ENCODE results near the gene PDE6A. TPM values are rescaled to one million over a fixed set of nuclear protein-coding genes. Genes with fewer than 3 reads are reported as not detected.

PDE6A gene
- total and polyA plus RNA-seq, 2 of the 8 experiments (the other 6 are each of a cell fraction or from before 2014, with no cell fraction given): not detected

GRCh38 chr5:149948993-149949392 is 4.4 kb upstream of the PDE6A start:
- H3K23ac ChIP-seq (ENCODE audit: insufficient read length): no peak overlapping the region
- H2BK15ac ChIP-seq (ENCODE audit: low read length): no peak overlapping the region
- no peaks in the 10 kb centered on the region for H3K79me2 ChIP-seq (ENCODE audit: control insufficient read depth in 1 of 2, insufficient read depth in 2 of 2, low read length in 2 of 2)
- no peak overlapping the region for H4K91ac ChIP-seq (replicated peaks; ENCODE audit: insufficient read length, low read length)
- H3K4me1 ChIP-seq (replicated peaks in 1 of 4; ENCODE audit: control insufficient read depth in 3 of 4, insufficient read depth in 4 of 4, low read length in 3 of 4): no peaks in the 10 kb centered on the region
- ChIA-PET CTCF (ENCODE audit: partially characterized antibody) (interaction anchor here (0.8 to 9.8 kb wide), 8 partner anchors 10 to 320 kb away, joined by 3 to 104 read pairs (median 3); partner anchors contain the start of gene SLC26A2), POLR2A (ENCODE audit: partially characterized antibody) (interaction anchor here (1.0 kb wide), 1 partner anchor 13 kb away, joined by 3 read pairs; no protein-coding TSS in a partner anchor)
- no peak overlapping the region for H3K4ac ChIP-seq (replicated peaks; ENCODE audit: insufficient read length, low read depth, low read length)
- H3K56ac ChIP-seq (replicated peaks; ENCODE audit: insufficient read length, low read depth, low read length): no peak overlapping the region
- no peak overlapping the region for H3K27ac ChIP-seq (ENCODE audit: low read depth, low read length)
- no peak overlapping the region for H3K4me2 ChIP-seq (ENCODE audit: insufficient read depth in 1 of 2, low read depth in 2 of 2, low read length in 2 of 2)
- H3K36me3 ChIP-seq (ENCODE audit: control insufficient read depth in 2 of 4, insufficient read depth in 4 of 4, low read length in 3 of 4): no peaks in the 10 kb centered on the region
- H3K79me1 ChIP-seq (ENCODE audit: low read depth, low read length): no peaks in the 10 kb centered on the region
- DNase-seq (ENCODE audit: low read depth in 1 of 2, low spot score in 2 of 2) (no peak), FAIRE-seq (no peak)
- H2BK20ac ChIP-seq (ENCODE audit: low read length): no peak overlapping the region
- H4K8ac ChIP-seq (ENCODE audit: extremely low read depth, insufficient read depth, low read length): no peak overlapping the region
- no peak overlapping the region for H2BK120ac ChIP-seq (replicated peaks; ENCODE audit: low read depth, low read length)
- WGBS, 2 experiments (ENCODE audit: extremely low coverage in 1 of 2, insufficient coverage in 1 of 2, insufficient read length in 1 of 2, insufficient replicate concordance in 2 of 2, low coverage in 1 of 2, low lambda C conversion rate in 2 of 2, missing lambda C conversion rate in 1 of 2): 89% methylated on average over 5 of the region's 5 CpGs; no CpG with 5 or more reads in 1 of the 2 experiments
- H3K14ac ChIP-seq (ENCODE audit: insufficient read length): no peak overlapping the region
- H2AFZ ChIP-seq (ENCODE audit: low read length): no peak overlapping the region
- H3K18ac ChIP-seq (ENCODE audit: extremely low read depth, low read length): no peak overlapping the region
- H3K4me3 ChIP-seq (ENCODE audit: extremely low read depth in 1 of 4, insufficient read depth in 2 of 4, low read depth in 3 of 4, low read length in 4 of 4): no peak overlapping the region
- no peak overlapping the region for H3K9ac ChIP-seq (replicated peaks in 1 of 4; ENCODE audit: extremely low read depth in 1 of 4, low read depth in 3 of 4, low read length in 3 of 4)
- H2AK5ac ChIP-seq (ENCODE audit: low read depth, low read length): no peak overlapping the region
- H3K23me2 ChIP-seq (ENCODE audit: low read depth, low read length): no peaks in the 10 kb centered on the region
- no peaks in the 10 kb centered on the region for H3K9me3 ChIP-seq (ENCODE audit: insufficient read depth in 2 of 2, low read depth in 1 of 2, low read length in 1 of 2)
- H2BK5ac ChIP-seq (ENCODE audit: low read depth, low read length): no peak overlapping the region
- H4K20me1 ChIP-seq (replicated peaks in 1 of 2; ENCODE audit: control insufficient read depth in 1 of 2, insufficient read depth in 2 of 2, low read length in 2 of 2): no peaks in the 10 kb centered on the region
- no peaks in the 10 kb centered on the region for H3K27me3 ChIP-seq (replicated peaks in 1 of 4; ENCODE audit: control insufficient read depth in 3 of 4, extremely low read depth in 1 of 4, insufficient read depth in 3 of 4, low read length in 3 of 4)
- no peak overlapping the region for H2BK12ac ChIP-seq (ENCODE audit: low read depth, low read length)
- H4K5ac ChIP-seq (ENCODE audit: insufficient read length, low read depth, low read length): no peak overlapping the region
- TF ChIP-seq TEAD4 (IDR thresholded peaks at IDR 0.05; ENCODE audit: low read depth, low read length) (no peak), EZH2 (IDR thresholded peaks at IDR 0.05; ENCODE audit: low read depth, low read length, severe bottlenecking) (no peak), SIX5 (IDR thresholded peaks at IDR 0.05; ENCODE audit: low read depth, low read length) (no peak), HDAC2 (IDR thresholded peaks at IDR 0.05; ENCODE audit: borderline replicate concordance in 1 of 2, low read depth in 2 of 2, low read length in 2 of 2) (no peak), JUND (IDR thresholded peaks at IDR 0.05; ENCODE audit: low read length) (no peak), NRF1 (IDR thresholded peaks at IDR 0.05; ENCODE audit: low read depth, low read length) (no peak), ASH2L (IDR thresholded peaks at IDR 0.05; ENCODE audit: low read length) (no peak), CEBPB (IDR thresholded peaks at IDR 0.05; ENCODE audit: low read depth, low read length) (no peak)
